Natural killer cell (primary cell): ENCODE measurements around the gene RAB30. TPM values are rescaled to one million over a fixed set of nuclear protein-coding genes. Genes with fewer than 3 reads are reported as not detected.

Source experiments
- ATAC-seq, 3 donors: fragments of 150-1000 bp in 2 of 3; fragments of 200-7000 bp in 1 of 3; cut with Tn5 transposase; 1 replicate in 1 of 3; 2 replicates in 2 of 3; pipeline ENCODE4 v1.10.0; 2021; ENCODE audit warnings: mild to moderate bottlenecking in 2 of 3, moderate library complexity in 2 of 3
- DNase-seq, 2 donors: peaks; one replicate each; pipeline versions ENCODE4 v3.0.0 to v3.0.0-alpha.2; 2013 to 2021; ENCODE audit warnings: mixed read lengths in 1 of 2
- H3K27ac ChIP-seq: one replicate; pipeline ENCODE4 v1.5.1; 2013; ENCODE audit warnings: mild to moderate bottlenecking, low read length
- H3K27me3 ChIP-seq: one replicate; pipeline ENCODE4 v1.6.1; 2013; ENCODE audit warnings: low read length; ENCODE audit not compliant: control insufficient read depth, insufficient read depth
- H3K36me3 ChIP-seq: one replicate; pipeline ENCODE4 v1.6.1; 2013; ENCODE audit warnings: low read length; ENCODE audit not compliant: control insufficient read depth, insufficient read depth
- H3K4me1 ChIP-seq: one replicate; pipeline ENCODE4 v1.6.1; 2013; ENCODE audit warnings: low read length; ENCODE audit not compliant: control insufficient read depth, insufficient read depth
- H3K4me3 ChIP-seq: one replicate; pipeline ENCODE4 v1.5.1; 2013; ENCODE audit warnings: low read length
- H3K9me3 ChIP-seq: one replicate; pipeline ENCODE4 v1.6.1; 2013; ENCODE audit warnings: low read length; ENCODE audit not compliant: control insufficient read depth, insufficient read depth
- H3K27ac Mint-ChIP-seq, 2 donors: one replicate each; pipeline ENCODE4 v1.8.0; 2022; ENCODE audit warnings: mild to moderate bottlenecking in 2 of 2, mixed read lengths in 2 of 2, moderate library complexity in 1 of 2
- H3K27me3 Mint-ChIP-seq, 2 donors: one replicate each; pipeline ENCODE4 v1.8.0; 2022; ENCODE audit warnings: low read depth in 2 of 2, mixed read lengths in 2 of 2
- H3K36me3 Mint-ChIP-seq: one replicate; pipeline ENCODE4 v1.8.0; 2022; ENCODE audit warnings: mixed read lengths
- H3K4me1 Mint-ChIP-seq, 2 donors: one replicate each; pipeline ENCODE4 v1.8.0; 2022; ENCODE audit warnings: mixed read lengths in 2 of 2
- H3K4me3 Mint-ChIP-seq: one replicate; pipeline ENCODE4 v1.8.0; 2022; ENCODE audit warnings: mild to moderate bottlenecking, moderate library complexity, mixed read lengths
- H3K9me3 Mint-ChIP-seq, 2 donors: one replicate each; pipeline ENCODE4 v1.8.0; 2022; ENCODE audit warnings: mixed read lengths in 2 of 2
- CTCF ChIP-seq: fragments of 200-600 bp; IDR thresholded peaks from one replicate; pipeline ENCODE4 v1.8.0; 2022; ENCODE audit warnings: antibody characterized with exemption
- WGBS: methylation state at CpG from one replicate; pipeline ENCODE4 v1.1.7; 2013; ENCODE audit warnings: missing lambda C conversion rate; ENCODE audit not compliant: insufficient coverage; 5-methylcytosine and 5-hydroxymethylcytosine counted together
- intact Hi-C: fragments of 100-400 bp; cut with micrococcal nuclease; formaldehyde crosslinking; loops from one replicate; pipeline ENCODE4 v1.14.2; 2022
- total RNA-seq, 4 donors: library from RNA; stranded (reverse); fragments of 120-200 nt in 1 of 4; gene quantifications; one replicate each; pipeline versions ENCODE4 v1.2.3 to v1.2.4, GENCODE V29; 2013 to 2022

The RAB30 gene
- total RNA-seq = 10 to 100 TPM; 10.2 to 23.3 (median 20.5) TPM
- 53.4 TPM for total RNA-seq (2013)

- Mint-ChIP-seq H3K4me1 (peaks cover 6 to 11% of the 10 kb centered on the region in 2 donors), H3K4me3 (no peak within 1 kb of the TSS), H3K27me3 (peaks cover 8 to 10% of the 10 kb centered on the region in 2 donors), H3K27ac (no peak within 1 kb of the TSS), H3K36me3 (peaks cover 7% of the 10 kb centered on the region), H3K9me3 (no peaks in the 10 kb centered on the region)
- no peak for TF ChIP-seq CTCF
- Histone ChIP-seq H3K4me1 (peaks cover 22% of the 10 kb centered on the region), H3K4me3 (peak within 1 kb of the TSS; percentile 78), H3K9me3 (no peaks in the 10 kb centered on the region), H3K27ac (peak within 1 kb of the TSS; percentile 90), H3K36me3 (peaks cover 6% of the 10 kb centered on the region), H3K27me3 (no peaks in the 10 kb centered on the region)
- ATAC-seq (peak; percentile 93 to 99 (median 95)), DNase-seq (peak; percentile 83 to 99)
- intact Hi-C loops = loop anchor here (1.0 to 2.0 kb wide), 6 partner anchors 45 to 214 kb away; partner anchors contain the start of gene DDIAS
- WGBS = 0% methylated on average over 35 of the region's 35 CpGs
These were observed at the start of gene RAB30 for GRCh38 chr11:83071567-83072349. Gene RAB30 (minus strand): TSS chr11:83071897. CDS start chr11:82997316, 74,581 bp downstream.

DNA sequence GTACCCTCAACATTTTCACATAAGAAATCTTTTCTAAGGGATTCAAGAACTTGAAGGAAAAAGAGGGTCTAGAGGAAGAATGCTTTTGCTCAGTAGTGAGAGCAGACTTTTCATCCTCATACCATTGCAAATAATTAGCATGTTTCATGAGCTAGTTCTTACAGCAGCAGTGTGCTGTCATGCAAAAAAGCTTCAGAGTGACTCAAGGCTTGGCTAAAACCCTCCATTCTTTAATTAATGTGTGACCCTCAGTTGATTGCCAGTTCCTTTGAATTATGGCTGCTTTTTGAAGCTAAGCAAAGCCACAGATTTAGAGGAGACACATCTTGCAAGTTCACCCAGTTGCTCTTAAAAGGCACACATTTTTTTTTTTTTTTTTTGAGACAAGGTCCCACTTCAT, 48.6 kb upstream of the RAB30 start:
- Mint-ChIP-seq H3K27ac (peak overlapping the region; percentile 83 to 86), H3K9me3 (no peaks in the 10 kb centered on the region), H3K4me3 (no peak overlapping the region), H3K27me3 (no peaks in the 10 kb centered on the region), H3K4me1 (peaks cover 25 to 31% of the 10 kb centered on the region in 2 donors), H3K36me3 (no peaks in the 10 kb centered on the region)
- H3K27me3 ChIP-seq = no peaks in the 10 kb centered on the region
- no peaks in the 10 kb centered on the region for H3K36me3 ChIP-seq
- no peaks in the 10 kb centered on the region for H3K9me3 ChIP-seq
- peaks cover 27% of the 10 kb centered on the region for H3K4me1 ChIP-seq
- ATAC-seq = no peak
- H3K4me3 ChIP-seq = no peak overlapping the region
- intact Hi-C loops = no loop called here
- TF ChIP-seq CTCF = no peak
- no peak for DNase-seq
- H3K27ac ChIP-seq = no peak overlapping the region

DNA sequence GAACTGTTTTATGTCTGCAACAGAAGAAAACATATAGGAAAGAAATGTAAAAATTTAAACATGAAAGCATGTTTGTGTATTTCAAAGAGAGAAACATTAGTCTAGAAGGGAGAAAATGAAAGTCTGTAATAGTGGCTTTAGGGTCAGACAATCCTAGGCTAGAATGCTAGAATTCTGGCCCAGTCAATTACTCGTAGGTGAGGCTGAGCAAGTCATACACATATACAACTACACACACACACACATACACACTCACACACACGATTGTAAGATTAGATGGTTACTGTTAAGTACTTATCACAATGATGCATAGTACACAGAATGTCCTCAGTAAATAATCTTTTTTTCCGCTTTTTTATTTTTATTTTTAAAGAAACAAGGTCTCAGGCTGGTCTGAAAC, 47.5 kb upstream of the RAB30 start:
- no peak overlapping the region for H3K4me3 Mint-ChIP-seq
- intact Hi-C loops = no loop called here
- H3K27ac ChIP-seq = no peak overlapping the region
- H3K27me3 ChIP-seq = no peaks in the 10 kb centered on the region
- H3K9me3 ChIP-seq = no peaks in the 10 kb centered on the region
- no peak for ATAC-seq
- no peak overlapping the region for H3K4me3 ChIP-seq
- no peak for TF ChIP-seq CTCF
- peaks cover 27% of the 10 kb centered on the region for H3K4me1 ChIP-seq
- DNase-seq = peak in 1 of 2 donors; percentile 19
- H3K36me3 ChIP-seq = no peaks in the 10 kb centered on the region
- H3K9me3 Mint-ChIP-seq = no peaks in the 10 kb centered on the region
- H3K27me3 Mint-ChIP-seq = no peaks in the 10 kb centered on the region
- H3K27ac Mint-ChIP-seq = peak overlapping the region; percentile 83 to 86
- H3K36me3 Mint-ChIP-seq = no peaks in the 10 kb centered on the region
- H3K4me1 Mint-ChIP-seq = peaks cover 36 to 37% of the 10 kb centered on the region in 2 donors
- WGBS = 93% methylated on average over 2 of the region's 3 CpGs
